ENCODE data around the gene CACNB2. TPM values are rescaled to one million over a fixed set of nuclear protein-coding genes. Genes with fewer than 3 reads are reported as not detected.

CACNB2 gene
- total RNA-seq, 1 donor from 2014 or later: not detected

- H3K27ac Mint-ChIP-seq: no peak overlapping the region
- intact Hi-C loops (cut with micrococcal nuclease): no loop called here
- no peaks in the 10 kb centered on the region for H3K27me3 Mint-ChIP-seq
- CTCF ChIA-PET: no interaction called here
- TF ChIP-seq CTCF (IDR thresholded peaks at IDR 0.05): no peak
- DNase-seq (no peak), ATAC-seq (ENCODE audit: low read depth) (no peak)
- no peak overlapping the region for H3K4me3 Mint-ChIP-seq
- POLR2A ChIA-PET: no interaction called here
- no peaks in the 10 kb centered on the region for H3K9me3 Mint-ChIP-seq
- no peaks in the 10 kb centered on the region for H3K36me3 Mint-ChIP-seq (ENCODE audit: low read depth)
- H3K4me1 Mint-ChIP-seq: peaks cover 7% of the 10 kb centered on the region
These were observed 328.9 kb downstream of the CACNB2 start for GRCh38 chr10:18469125-18469524.

DNA sequence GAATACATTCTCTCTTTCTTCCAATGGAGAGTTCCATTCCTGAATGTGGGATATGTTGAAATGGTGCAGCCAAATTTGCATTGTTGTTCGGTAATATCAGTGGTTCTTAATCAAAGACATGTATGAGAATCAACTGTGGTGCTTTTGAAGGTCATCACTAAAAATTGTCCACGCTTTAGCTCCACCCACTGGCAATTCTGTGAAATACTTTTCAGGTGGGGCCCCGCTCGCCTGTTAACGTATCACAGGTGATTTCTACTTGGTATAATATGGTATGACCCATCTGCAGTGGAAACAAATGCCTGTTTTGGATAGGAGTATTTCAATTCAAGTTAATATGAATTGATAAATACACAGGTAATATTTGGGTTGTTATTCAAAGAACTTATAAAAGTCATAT lies 332.8 kb downstream of the CACNB2 start:
- no peaks in the 10 kb centered on the region for H3K9me3 Mint-ChIP-seq
- TF ChIP-seq CTCF (IDR thresholded peaks at IDR 0.05): no peak
- no peaks in the 10 kb centered on the region for H3K27me3 Mint-ChIP-seq
- intact Hi-C loops (cut with micrococcal nuclease): no loop called here
- ChIA-PET CTCF (no interaction called here), POLR2A (no interaction called here)
- peaks cover 7% of the 10 kb centered on the region for H3K4me1 Mint-ChIP-seq
- no peak for DNase-seq
- H3K27ac Mint-ChIP-seq: no peak overlapping the region
- no peak for ATAC-seq (ENCODE audit: low read depth)
- no peak overlapping the region for H3K4me3 Mint-ChIP-seq
- H3K36me3 Mint-ChIP-seq (ENCODE audit: low read depth): no peaks in the 10 kb centered on the region

DNA sequence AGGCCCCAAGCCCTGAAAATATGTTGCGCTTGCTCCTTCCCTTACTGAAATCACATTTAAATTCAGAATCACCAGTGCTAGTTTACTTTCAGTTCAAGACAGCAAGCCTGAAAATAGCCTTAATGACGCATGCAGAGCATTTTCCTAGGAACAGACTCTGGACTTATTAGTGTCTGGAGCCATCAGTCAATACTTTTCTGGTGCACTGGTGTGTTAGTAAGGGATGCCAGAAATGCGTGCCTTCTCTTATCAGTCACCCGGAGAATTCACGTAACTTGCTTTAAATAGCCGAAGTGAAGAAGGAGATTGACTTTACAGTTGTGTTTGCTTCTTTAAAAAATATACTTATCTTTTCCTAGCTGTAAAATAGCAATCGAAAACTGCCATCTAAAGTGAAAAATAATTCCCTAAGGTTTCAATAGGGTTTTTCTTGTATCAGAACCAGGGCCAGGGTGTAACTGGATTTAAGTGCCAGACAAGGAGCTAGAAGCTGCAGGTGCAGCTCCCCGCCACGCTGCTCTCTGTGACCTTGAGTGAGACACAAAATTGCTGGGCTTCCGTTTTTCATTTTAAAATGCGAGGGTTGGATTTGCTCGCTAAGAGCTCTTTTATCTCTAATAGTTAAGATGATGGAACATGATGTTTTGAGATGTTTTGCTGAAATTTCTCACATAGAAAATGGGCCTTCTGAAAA lies 333.3 kb downstream of the CACNB2 start:
- CTCF ChIA-PET: no interaction called here
- no peaks in the 10 kb centered on the region for H3K9me3 Mint-ChIP-seq
- intact Hi-C loops (cut with micrococcal nuclease): no loop called here
- DNase-seq: no peak
- POLR2A ChIA-PET: no interaction called here
- H3K4me3 Mint-ChIP-seq: no peak overlapping the region
- no peak for ATAC-seq (ENCODE audit: low read depth)
- H3K36me3 Mint-ChIP-seq (ENCODE audit: low read depth): no peaks in the 10 kb centered on the region
- TF ChIP-seq CTCF (IDR thresholded peaks at IDR 0.05): no peak
- no peak overlapping the region for H3K27ac Mint-ChIP-seq
- no peaks in the 10 kb centered on the region for H3K27me3 Mint-ChIP-seq
- peaks cover 7% of the 10 kb centered on the region for H3K4me1 Mint-ChIP-seq

DNA sequence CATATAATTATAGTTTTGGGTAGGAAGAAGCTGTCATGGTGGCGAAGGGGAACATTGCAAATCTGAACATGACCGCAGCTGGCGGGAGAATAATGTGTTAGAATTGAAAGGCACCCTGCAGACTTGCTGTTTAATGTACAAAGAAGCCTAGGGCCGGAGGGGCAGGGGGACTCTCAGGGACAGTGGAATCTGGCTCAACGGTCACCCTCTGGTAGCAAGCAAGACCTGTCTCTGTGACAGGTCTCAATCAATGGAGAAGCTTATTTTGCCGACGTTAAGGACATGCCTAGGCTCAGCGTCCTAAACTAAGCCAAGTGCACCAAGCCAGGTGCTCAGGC lies 333.9 kb downstream of the CACNB2 start:
- CTCF ChIA-PET: no interaction called here

GRCh38 chr10:18476076-18476647 lies 335.9 kb downstream of the CACNB2 start:
- ChIA-PET POLR2A (no interaction called here), CTCF (no interaction called here)
- TF ChIP-seq CTCF (IDR thresholded peaks at IDR 0.05): no peak
- no peak for ATAC-seq (ENCODE audit: low read depth)
- no peak for DNase-seq
- H3K4me3 Mint-ChIP-seq: no peak overlapping the region
- no peaks in the 10 kb centered on the region for H3K36me3 Mint-ChIP-seq (ENCODE audit: low read depth)
- peaks cover 7% of the 10 kb centered on the region for H3K4me1 Mint-ChIP-seq
- no peak overlapping the region for H3K27ac Mint-ChIP-seq
- H3K27me3 Mint-ChIP-seq: no peaks in the 10 kb centered on the region
- intact Hi-C loops (cut with micrococcal nuclease): no loop called here
- H3K9me3 Mint-ChIP-seq: no peaks in the 10 kb centered on the region

More for the DNA sequence above, 333.9 kb downstream of the CACNB2 start:
- H3K27me3 Mint-ChIP-seq: no peaks in the 10 kb centered on the region
- no peak overlapping the region for H3K27ac Mint-ChIP-seq
- no peaks in the 10 kb centered on the region for H3K9me3 Mint-ChIP-seq
- H3K4me1 Mint-ChIP-seq: peaks cover 7% of the 10 kb centered on the region
- intact Hi-C loops (cut with micrococcal nuclease): no loop called here
- DNase-seq (no peak), ATAC-seq (ENCODE audit: low read depth) (no peak)
- POLR2A ChIA-PET: no interaction called here
- TF ChIP-seq CTCF (IDR thresholded peaks at IDR 0.05): no peak
- H3K4me3 Mint-ChIP-seq: no peak overlapping the region
- H3K36me3 Mint-ChIP-seq (ENCODE audit: low read depth): no peaks in the 10 kb centered on the region
